Measurements from ENCODE around the gene TNFRSF11A. TPM values are rescaled to one million over a fixed set of nuclear protein-coding genes. Genes with fewer than 3 reads are reported as not detected.

The TNFRSF11A gene
- total and polyA plus RNA-seq, 2 donors (not counting 1 experiment from before 2014, with no cell fraction given) = 0.01 to 1.7 TPM

DNA sequence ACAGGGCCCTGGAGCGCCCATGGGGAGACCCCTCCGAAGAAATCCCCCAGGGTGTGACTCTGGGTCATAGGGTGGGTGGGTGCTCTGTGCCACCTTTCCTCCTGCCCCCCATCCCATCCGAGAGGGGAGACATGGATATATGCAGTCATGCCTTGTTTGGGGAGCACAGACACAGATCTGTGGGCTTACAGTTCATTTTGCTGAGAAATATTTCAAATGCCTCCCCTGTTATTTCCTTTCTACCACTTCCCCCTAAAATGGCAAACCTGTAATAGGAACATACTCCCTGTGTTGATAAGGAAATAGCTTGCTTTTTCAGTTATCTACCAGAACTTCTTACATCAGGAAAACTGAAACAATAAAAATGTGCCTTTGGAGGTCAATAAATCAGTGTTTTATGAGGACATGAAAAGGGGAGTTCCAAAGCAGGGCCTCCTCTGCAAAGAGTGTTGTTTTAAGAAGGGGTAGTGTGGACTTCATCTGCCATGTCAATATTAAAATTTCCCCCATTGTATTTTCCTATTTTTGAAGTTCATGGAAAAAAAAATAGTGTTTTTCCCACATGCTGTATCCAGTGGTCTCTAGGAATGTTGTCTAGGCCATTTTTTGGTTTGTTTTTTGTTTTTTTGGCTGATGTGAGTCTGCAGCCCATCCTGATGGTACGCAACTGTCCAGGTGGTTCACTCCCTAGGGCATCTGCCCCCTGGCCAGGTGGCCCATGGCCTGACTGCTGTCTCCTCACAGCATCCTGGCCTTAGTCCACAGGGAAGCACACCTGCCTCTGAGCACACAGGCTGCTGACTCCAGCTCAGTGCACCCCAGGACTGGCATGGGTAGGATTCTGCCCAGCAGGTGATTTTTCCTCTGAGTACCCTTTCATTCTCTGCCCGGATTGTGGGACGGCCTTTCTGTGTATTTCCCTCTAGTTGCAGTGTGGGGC lies 3.7 kb downstream of the TNFRSF11A start:
- Mint-ChIP-seq H3K9me3 (ENCODE audit: insufficient read depth) (no peaks in the 10 kb centered on the region), H3K27ac (no peak overlapping the region), H3K4me1 (peaks cover 21% of the 10 kb centered on the region), H3K27me3 (peaks cover 79% of the 10 kb centered on the region), H3K4me3 (no peak overlapping the region)
- Histone ChIP-seq H3K36me3 (replicated peaks in 1 of 2; ENCODE audit: control extremely low read depth in 1 of 2, control insufficient read depth in 1 of 2, extremely low read depth in 1 of 2, insufficient read depth in 2 of 2, low read length in 1 of 2) (no peaks in the 10 kb centered on the region), H3K79me2 (ENCODE audit: control insufficient read depth, insufficient read depth, low read length) (no peaks in the 10 kb centered on the region), H3K4me3 (ENCODE audit: control extremely low read depth in 1 of 5, extremely low read depth in 1 of 5, insufficient read depth in 1 of 5, low read depth in 2 of 5, low read length in 4 of 5) (no peak overlapping the region), H4K20me1 (ENCODE audit: control insufficient read depth, insufficient read depth, low read length, poor library complexity, severe bottlenecking) (no peaks in the 10 kb centered on the region), H3K27ac (ENCODE audit: low read length in 2 of 2) (no peak overlapping the region), H3K4me1 (ENCODE audit: control insufficient read depth in 2 of 2, insufficient read depth in 2 of 2, low read length in 2 of 2) (peaks cover 27% of the 10 kb centered on the region in 2 donors), H3K9ac (ENCODE audit: low read length) (no peak overlapping the region), H3K9me3 (ENCODE audit: control extremely low read depth in 1 of 3, control insufficient read depth in 2 of 3, insufficient read depth in 1 of 3, low read length in 2 of 3) (peaks cover 0 to 8% (median 0%) of the 10 kb centered on the region in 3 donors), H2AFZ (ENCODE audit: insufficient read depth, low read depth, low read length, poor library complexity, severe bottlenecking) (no peak overlapping the region), H3K4me2 (replicated peaks; ENCODE audit: low read depth, low read length, poor library complexity, severe bottlenecking) (no peak overlapping the region), H3K27me3 (replicated peaks in 1 of 4; ENCODE audit: control extremely low read depth in 1 of 4, control insufficient read depth in 3 of 4, insufficient read depth in 4 of 4, low read length in 3 of 4) (peaks cover 0 to 69% (median 46%) of the 10 kb centered on the region in 4 experiments)
- 82% methylated on average over 1 of the region's 6 CpGs for WGBS (ENCODE audit: insufficient coverage)
- ChIA-PET CTCF (no interaction called here), POLR2A (no interaction called here)
- intact Hi-C loops (cut with micrococcal nuclease) = loop anchor here (5.0 kb wide), 1 partner anchor 388 kb away; the partner anchor contains the start of gene PHLPP1
- TF ChIP-seq, protein P1, sequence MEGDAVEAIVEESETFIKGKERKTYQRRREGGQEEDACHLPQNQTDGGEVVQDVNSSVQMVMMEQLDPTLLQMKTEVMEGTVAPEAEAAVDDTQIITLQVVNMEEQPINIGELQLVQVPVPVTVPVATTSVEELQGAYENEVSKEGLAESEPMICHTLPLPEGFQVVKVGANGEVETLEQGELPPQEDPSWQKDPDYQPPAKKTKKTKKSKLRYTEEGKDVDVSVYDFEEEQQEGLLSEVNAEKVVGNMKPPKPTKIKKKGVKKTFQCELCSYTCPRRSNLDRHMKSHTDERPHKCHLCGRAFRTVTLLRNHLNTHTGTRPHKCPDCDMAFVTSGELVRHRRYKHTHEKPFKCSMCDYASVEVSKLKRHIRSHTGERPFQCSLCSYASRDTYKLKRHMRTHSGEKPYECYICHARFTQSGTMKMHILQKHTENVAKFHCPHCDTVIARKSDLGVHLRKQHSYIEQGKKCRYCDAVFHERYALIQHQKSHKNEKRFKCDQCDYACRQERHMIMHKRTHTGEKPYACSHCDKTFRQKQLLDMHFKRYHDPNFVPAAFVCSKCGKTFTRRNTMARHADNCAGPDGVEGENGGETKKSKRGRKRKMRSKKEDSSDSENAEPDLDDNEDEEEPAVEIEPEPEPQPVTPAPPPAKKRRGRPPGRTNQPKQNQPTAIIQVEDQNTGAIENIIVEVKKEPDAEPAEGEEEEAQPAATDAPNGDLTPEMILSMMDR (IDR thresholded peaks at IDR 0.05) = no peak
- TF ChIP-seq EZH2 (IDR thresholded peaks at IDR 0.05; ENCODE audit: borderline replicate concordance, insufficient read depth, low read depth, low read length, poor library complexity, severe bottlenecking) = no peak
- DNase-seq (no peak), ATAC-seq (ENCODE audit: low read depth) (no peak)

Measured in B cell (primary cell).